HEK293T (cell line): ENCODE results near the gene CSTB.

Experiments used
- CTCF ChIA-PET: fragments of 350-600 bp; formaldehyde crosslinking; extraction: SDS; loops from one replicate; lab custom pipeline; 2021; ENCODE audit warnings: antibody characterized with exemption, inconsistent platforms; lab: Yijun Ruan, JAX
- POLR2A ChIA-PET: fragments of 350-600 bp; formaldehyde crosslinking; extraction: SDS; loops from one replicate; lab custom pipeline; 2020; ENCODE audit warnings: antibody characterized with exemption, inconsistent platforms; lab: Yijun Ruan, JAX
- DNase-seq: peaks from one replicate; pipeline ENCODE4 v3.0.0; 2012; ENCODE audit warnings: mixed read lengths; ENCODE audit errors: extremely low spot score
- ARNT ChIP-seq: fragments of 450-650 bp; IDR thresholded peaks from 2 replicates; pipeline ENCODE4 v1.6.1; 2017; ENCODE audit warnings: mild to moderate bottlenecking
- BHLHE40 ChIP-seq: fragments of 450-650 bp; IDR thresholded peaks from 2 replicates; pipeline ENCODE4 v1.6.1; 2016; ENCODE audit warnings: mild to moderate bottlenecking, moderate library complexity, borderline replicate concordance
- CTBP1 ChIP-seq: fragments of 450-650 bp; IDR thresholded peaks from 2 replicates; pipeline ENCODE4 v1.6.1; 2016; ENCODE audit warnings: borderline replicate concordance
- ELF4 ChIP-seq: fragments of 450-650 bp; IDR thresholded peaks from 2 replicates; pipeline ENCODE4 v1.6.1; 2017; ENCODE audit warnings: antibody characterized with exemption
- FOXA1 ChIP-seq: fragments of 450-650 bp; IDR thresholded peaks from 2 replicates; pipeline ENCODE4 v1.6.1; 2016; ENCODE audit warnings: mild to moderate bottlenecking
- FOXK2 ChIP-seq: fragments of 450-650 bp; IDR thresholded peaks from 2 replicates; pipeline ENCODE4 v1.6.1; 2016; ENCODE audit warnings: mild to moderate bottlenecking
- FOXM1 ChIP-seq: fragments of 450-650 bp; IDR thresholded peaks from 2 replicates; pipeline ENCODE4 v1.6.1; 2017; ENCODE audit warnings: mild to moderate bottlenecking, borderline replicate concordance
- HDGF ChIP-seq: fragments of 450-650 bp; IDR thresholded peaks from 2 replicates; pipeline ENCODE4 v1.6.1; 2017; ENCODE audit warnings: antibody characterized with exemption, borderline replicate concordance
- L3MBTL2 ChIP-seq: fragments of 450-650 bp; conservative IDR thresholded peaks from 2 replicates; pipeline ENCODE4 v1.6.1; 2016; ENCODE audit warnings: mild to moderate bottlenecking
- LEF1 ChIP-seq: fragments of 450-650 bp; IDR thresholded peaks from 2 replicates; pipeline ENCODE4 v1.6.1; 2017; ENCODE audit warnings: mild to moderate bottlenecking, borderline replicate concordance
- NFRKB ChIP-seq: fragments of 450-650 bp; IDR thresholded peaks from 2 replicates; pipeline ENCODE4 v1.6.1; 2016; ENCODE audit warnings: mild to moderate bottlenecking, moderate library complexity
- SP1 ChIP-seq: fragments of 450-650 bp; IDR thresholded peaks from 2 replicates; pipeline ENCODE4 v1.6.1; 2017
- SUZ12 ChIP-seq: fragments of 450-650 bp; IDR thresholded peaks from 2 replicates; pipeline ENCODE4 v1.6.1; 2016; ENCODE audit warnings: mild to moderate bottlenecking
- TARDBP ChIP-seq: fragments of 450-650 bp; IDR thresholded peaks from 2 replicates; pipeline ENCODE4 v1.6.1; 2016
- ZNF384 ChIP-seq: fragments of 450-650 bp; IDR thresholded peaks from 2 replicates; pipeline ENCODE4 v1.6.1; 2016
- TF ChIP-seq, protein P1 (sequence below): fragments of 450-650 bp; IDR thresholded peaks from 2 replicates; pipeline ENCODE4 v1.6.1; 2016

The CSTB gene

DNA sequence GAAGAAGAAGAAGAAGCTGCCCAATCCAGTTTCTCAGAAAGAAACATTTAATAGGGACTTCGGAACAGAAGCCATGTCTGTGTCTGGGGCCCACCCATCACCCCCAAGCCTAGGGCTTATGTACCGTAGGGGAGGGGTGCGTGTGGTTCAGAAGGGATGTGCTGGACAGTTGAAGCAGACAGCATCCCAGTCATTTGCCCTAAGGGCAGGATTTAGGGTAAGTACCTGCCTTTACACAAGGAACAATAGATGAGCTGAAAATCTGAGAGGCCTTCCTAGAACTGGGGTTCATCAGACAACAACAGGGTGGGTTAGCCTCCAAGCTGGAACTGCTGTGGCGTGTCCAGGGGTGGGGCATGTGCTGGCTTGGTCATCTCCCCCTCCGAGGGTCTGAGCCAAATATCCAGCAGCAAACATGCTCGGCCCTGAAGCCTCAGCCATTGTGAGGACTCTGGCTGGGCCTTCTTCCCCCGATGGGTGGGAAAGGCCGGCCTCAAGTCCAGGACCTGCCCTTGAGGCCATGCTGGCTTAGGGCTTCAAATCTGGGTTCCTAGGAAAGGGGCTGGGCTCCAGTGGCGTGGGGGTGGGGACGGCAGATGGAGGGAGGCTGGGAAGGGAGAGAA is 12.1 kb downstream of the CSTB start:
- no peak for TF ChIP-seq FOXA1
- TF ChIP-seq BHLHE40, result no peak
- no peak for DNase-seq
- ChIA-PET POLR2A (no interaction called here), CTCF (no interaction called here)

DNA sequence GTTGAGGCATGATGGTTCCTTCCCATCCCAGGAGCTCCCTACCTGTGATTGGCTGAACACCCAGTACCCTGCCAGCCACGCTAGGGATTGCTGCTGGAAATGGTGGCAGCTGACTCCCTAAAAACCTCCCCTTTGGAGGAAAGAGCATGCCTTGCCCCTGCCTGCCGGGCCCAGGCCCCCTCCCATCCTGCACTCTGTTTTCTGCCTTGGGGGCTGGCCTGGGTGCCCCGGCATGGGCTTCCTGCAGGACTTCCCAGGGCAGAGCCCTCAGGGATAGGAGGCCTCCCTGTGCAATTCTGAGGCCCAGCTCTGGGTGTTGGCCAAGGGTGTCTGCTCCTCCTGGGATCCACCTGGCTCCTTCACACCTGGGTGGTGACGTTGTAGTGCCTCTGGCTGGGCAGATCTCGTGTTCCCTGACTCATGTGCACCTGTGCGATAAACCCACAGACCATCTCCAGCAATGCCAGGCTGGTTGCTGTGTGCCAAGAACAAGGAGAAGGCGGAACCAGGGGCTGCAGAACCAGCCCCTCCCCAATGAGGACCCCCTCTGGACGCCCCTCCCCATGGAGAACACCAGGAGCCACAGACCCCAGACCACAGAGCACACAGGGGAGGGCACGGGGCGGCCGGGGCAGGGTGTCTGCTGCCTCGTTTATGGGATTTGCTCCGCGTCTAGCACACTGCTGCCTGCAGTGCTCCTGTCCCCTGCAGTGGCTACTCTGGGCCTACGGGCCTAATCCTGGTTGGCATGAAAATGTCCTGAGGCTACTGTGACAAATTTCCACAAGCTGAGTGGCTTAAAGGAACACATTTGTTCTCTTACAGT is 13.6 kb downstream of the CSTB start:
- no peak for DNase-seq
- CTCF ChIA-PET, result no interaction called here
- POLR2A ChIA-PET, result no interaction called here
- TF ChIP-seq TARDBP (no peak), LEF1 (no peak), BHLHE40 (no peak), L3MBTL2 (no peak), ZNF384 (no peak), NFRKB (no peak), HDGF (no peak), SUZ12 (no peak), FOXK2 (no peak)

DNA sequence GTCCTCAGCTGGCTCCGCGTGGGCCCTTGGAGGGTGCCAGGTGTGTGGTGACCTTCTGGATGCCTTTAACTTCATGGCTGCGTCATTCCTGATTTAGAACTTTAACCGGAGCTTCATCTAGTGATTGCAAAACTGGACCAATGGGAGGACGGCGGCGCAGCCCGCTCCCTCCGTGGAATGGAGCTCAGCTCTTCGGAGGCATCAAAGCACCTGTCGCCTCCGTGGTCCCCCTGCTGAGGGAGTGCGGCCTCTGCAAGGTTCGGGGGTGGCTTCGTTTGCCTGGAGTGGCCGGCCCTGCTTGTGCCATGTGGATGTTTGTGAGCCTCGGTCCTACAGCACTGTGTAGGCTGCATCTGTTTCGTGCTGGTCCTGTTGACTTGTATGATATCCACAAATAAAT is 14.2 kb downstream of the CSTB start:
- CTCF ChIA-PET, result interaction anchor here (0.7 kb wide), 1 partner anchor 8 kb away, joined by 3 read pairs; no protein-coding TSS in a partner anchor

DNA sequence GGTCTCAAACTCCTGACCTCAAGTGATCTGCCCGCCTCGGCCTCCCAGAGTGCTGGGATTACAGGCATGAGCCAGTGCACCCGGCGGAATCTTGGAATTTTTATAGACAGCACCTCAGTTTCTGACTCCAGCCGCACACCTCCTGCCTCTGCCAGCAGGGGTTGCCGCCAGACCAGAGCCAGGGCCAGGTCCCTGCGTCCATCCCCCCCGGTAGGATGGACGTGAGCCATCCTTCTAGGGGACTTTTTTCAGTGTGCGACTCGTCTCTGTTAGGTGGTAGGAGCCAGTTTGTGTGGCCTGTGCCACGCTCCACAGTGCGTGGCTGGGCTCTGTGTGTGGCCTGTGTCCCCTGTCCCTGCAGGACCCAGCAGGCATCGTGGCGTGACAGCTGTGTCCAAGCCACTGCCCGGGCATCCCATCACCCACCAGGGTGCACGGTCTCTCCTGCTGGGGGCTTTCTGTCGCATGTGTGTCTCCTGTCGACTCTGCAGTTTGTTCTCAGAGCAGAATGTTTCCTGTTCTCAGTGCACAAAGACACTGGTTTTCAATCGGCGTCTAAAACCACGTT is 15.6 kb downstream of the CSTB start:
- TF ChIP-seq LEF1 (no peak), TARDBP (no peak), SP1 (no peak), CTBP1 (no peak), NFRKB (no peak), HDGF (no peak), ARNT (no peak), FOXM1 (no peak)
- ChIA-PET POLR2A (no interaction called here), CTCF (no interaction called here)
- no peak for DNase-seq

More for the DNA sequence above, 14.2 kb downstream of the CSTB start:
- TF ChIP-seq L3MBTL2, result no peak
- no peak for TF ChIP-seq NFRKB
- TF ChIP-seq, protein P1, sequence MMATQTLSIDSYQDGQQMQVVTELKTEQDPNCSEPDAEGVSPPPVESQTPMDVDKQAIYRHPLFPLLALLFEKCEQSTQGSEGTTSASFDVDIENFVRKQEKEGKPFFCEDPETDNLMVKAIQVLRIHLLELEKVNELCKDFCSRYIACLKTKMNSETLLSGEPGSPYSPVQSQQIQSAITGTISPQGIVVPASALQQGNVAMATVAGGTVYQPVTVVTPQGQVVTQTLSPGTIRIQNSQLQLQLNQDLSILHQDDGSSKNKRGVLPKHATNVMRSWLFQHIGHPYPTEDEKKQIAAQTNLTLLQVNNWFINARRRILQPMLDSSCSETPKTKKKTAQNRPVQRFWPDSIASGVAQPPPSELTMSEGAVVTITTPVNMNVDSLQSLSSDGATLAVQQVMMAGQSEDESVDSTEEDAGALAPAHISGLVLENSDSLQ, result no peak
- TF ChIP-seq SP1, result no peak
- TF ChIP-seq LEF1, result no peak
- DNase-seq, result no peak
- POLR2A ChIA-PET, result no interaction called here

DNA sequence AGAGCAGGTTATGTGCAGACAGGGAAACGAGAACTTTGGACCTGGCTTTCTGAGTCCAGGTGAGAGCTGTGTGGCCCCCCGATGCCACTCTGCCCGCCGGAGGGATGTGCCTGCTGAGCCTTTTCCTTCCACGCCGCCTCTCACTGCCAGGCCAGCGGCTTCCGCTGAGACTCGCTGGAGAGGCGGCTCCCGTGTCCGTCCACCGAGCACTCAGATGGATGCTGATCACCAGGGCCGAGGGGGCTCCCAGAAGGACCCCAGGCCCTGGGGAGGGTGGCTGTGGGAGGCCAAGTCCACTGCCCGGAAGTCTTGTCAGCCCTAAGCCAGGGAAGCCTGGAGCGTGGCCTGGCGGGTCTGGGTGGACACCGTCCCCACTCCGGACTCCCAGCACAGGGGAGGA is 16.5 kb downstream of the CSTB start:
- ChIA-PET POLR2A (no interaction called here), CTCF (no interaction called here)
- TF ChIP-seq, protein P1, result no peak
- no peak for TF ChIP-seq FOXA1
- no peak for TF ChIP-seq L3MBTL2
- TF ChIP-seq BHLHE40, result no peak
- TF ChIP-seq SP1, result no peak
- TF ChIP-seq TARDBP, result no peak
- no peak for TF ChIP-seq LEF1
- no peak for TF ChIP-seq HDGF
- TF ChIP-seq FOXK2, result no peak
- TF ChIP-seq SUZ12, result no peak
- TF ChIP-seq CTBP1, result no peak
- no peak for TF ChIP-seq ELF4
- TF ChIP-seq ARNT, result no peak
- no peak for TF ChIP-seq NFRKB
- no peak for TF ChIP-seq ZNF384
- TF ChIP-seq FOXM1, result no peak
- no peak for DNase-seq

DNA sequence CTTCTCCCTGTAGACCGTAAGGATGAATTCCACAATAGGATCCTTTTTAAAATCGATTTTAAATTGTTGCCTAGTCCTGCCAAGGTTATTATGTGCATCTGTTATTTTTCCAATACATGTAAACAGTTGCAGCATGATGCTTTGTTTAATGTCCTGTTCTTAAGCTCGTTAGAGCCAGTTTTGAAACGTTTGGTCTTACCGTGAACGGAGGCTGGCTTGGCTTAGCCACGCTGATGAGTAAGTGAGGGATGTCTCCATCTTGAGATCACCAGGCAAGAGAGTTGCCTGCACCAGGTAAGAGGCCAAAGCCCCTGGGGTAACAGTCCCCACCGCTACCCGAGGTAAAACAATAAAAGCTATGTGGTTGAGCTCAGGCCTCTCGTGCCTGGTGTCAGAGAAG is 17.3 kb downstream of the CSTB start:
- POLR2A ChIA-PET, result interaction anchor here (0.9 to 1.2 kb wide), 2 partner anchors 10 to 30 kb away, joined by 3 to 4 read pairs; no protein-coding TSS in a partner anchor
- CTCF ChIA-PET, result no interaction called here
- TF ChIP-seq FOXK2 (no peak), SUZ12 (no peak), ARNT (no peak), ELF4 (no peak), FOXA1 (no peak), HDGF (no peak), TARDBP (no peak), CTBP1 (no peak), FOXM1 (no peak), BHLHE40 (no peak), LEF1 (no peak), SP1 (no peak), NFRKB (no peak), ZNF384 (no peak)
- no peak for DNase-seq
